ENCODE results near the gene BMPER. TPM values are rescaled to one million over a fixed set of nuclear protein-coding genes. Genes with fewer than 3 reads are reported as not detected.

The BMPER gene
- polyA plus RNA-seq, 3 donors from 2014 or later = not detected

DNA sequence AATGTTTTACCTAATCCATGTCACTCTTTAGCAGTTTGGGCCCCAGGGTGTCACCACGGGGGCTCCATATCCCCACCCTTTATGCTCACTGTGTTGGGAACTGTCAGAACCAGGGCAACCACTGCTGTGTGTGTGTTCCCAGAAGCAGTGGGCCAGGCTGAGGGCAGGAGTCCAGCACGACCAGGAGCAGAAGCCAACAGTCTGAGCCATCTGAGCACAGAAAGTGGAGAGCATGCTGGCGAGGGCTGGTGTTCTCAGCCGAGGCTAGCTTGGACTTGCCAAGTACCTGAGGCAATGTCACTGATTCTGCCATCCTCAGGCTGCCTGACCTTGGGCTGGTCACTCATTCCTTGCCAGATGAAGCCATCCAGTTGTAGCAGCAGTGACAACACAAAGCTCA lies 285.0 kb downstream of the BMPER start:
- no peak overlapping the region for H3K27ac Mint-ChIP-seq
- peaks cover 0 to 1% (median 0%) of the 10 kb centered on the region in 3 donors for H3K27me3 Mint-ChIP-seq (ENCODE audit: low read depth in 3 of 3)
- H3K9me3 Mint-ChIP-seq = peaks cover 0 to 3% (median 0%) of the 10 kb centered on the region in 6 donors

GRCh38 chr7:34191162-34191561 lies 285.8 kb downstream of the BMPER start:
- Mint-ChIP-seq H3K4me3 (no peak overlapping the region), H3K27me3 (ENCODE audit: low read depth in 3 of 3) (peaks cover 0 to 1% (median 0%) of the 10 kb centered on the region in 3 donors), H3K36me3 (no peaks in the 10 kb centered on the region), H3K4me1 (no peaks in the 10 kb centered on the region), H3K27ac (no peak overlapping the region), H3K9me3 (peaks cover 0 to 3% (median 0%) of the 10 kb centered on the region in 6 donors)
- no peak for DNase-seq

More for the DNA sequence above, 285.0 kb downstream of the BMPER start:
- Mint-ChIP-seq H3K4me1 (no peaks in the 10 kb centered on the region), H3K36me3 (no peaks in the 10 kb centered on the region), H3K4me3 (no peak overlapping the region)
- no peak for DNase-seq

GRCh38 chr7:34191771-34192479 lies 286.6 kb downstream of the BMPER start:
- H3K36me3 Mint-ChIP-seq = no peaks in the 10 kb centered on the region
- no peaks in the 10 kb centered on the region for H3K4me1 Mint-ChIP-seq
- no peak for DNase-seq
- H3K27ac Mint-ChIP-seq = no peak overlapping the region
- H3K9me3 Mint-ChIP-seq = peaks cover 0 to 3% (median 0%) of the 10 kb centered on the region in 6 donors
- peaks cover 0 to 1% (median 0%) of the 10 kb centered on the region in 3 donors for H3K27me3 Mint-ChIP-seq (ENCODE audit: low read depth in 3 of 3)
- no peak overlapping the region for H3K4me3 Mint-ChIP-seq

DNA sequence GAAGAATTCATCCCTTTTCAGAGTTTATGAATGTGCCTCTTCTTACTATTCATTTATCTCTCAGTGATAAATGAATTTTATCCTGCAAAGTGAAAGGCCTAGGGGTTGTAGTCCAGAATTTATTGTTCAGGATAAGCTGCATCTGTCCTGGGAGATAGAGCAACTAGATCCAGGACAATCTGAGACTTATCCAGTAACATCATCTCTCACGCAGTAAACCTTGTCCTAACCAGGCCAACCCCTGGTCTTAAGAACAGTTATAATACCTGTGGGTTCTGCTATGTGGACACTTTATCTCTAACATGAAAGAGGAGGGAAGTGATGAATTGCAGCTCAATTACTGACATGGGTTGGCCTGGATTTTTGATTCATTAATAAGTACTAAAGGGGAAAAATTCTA lies 287.6 kb downstream of the BMPER start:
- H3K9me3 Mint-ChIP-seq = peaks cover 0 to 3% (median 0%) of the 10 kb centered on the region in 6 donors
- no peaks in the 10 kb centered on the region for H3K4me1 Mint-ChIP-seq
- no peak overlapping the region for H3K4me3 Mint-ChIP-seq
- no peak overlapping the region for H3K27ac Mint-ChIP-seq
- H3K27me3 Mint-ChIP-seq (ENCODE audit: low read depth in 3 of 3) = peaks cover 0 to 1% (median 0%) of the 10 kb centered on the region in 3 donors
- H3K36me3 Mint-ChIP-seq = no peaks in the 10 kb centered on the region
- no peak for DNase-seq

DNA sequence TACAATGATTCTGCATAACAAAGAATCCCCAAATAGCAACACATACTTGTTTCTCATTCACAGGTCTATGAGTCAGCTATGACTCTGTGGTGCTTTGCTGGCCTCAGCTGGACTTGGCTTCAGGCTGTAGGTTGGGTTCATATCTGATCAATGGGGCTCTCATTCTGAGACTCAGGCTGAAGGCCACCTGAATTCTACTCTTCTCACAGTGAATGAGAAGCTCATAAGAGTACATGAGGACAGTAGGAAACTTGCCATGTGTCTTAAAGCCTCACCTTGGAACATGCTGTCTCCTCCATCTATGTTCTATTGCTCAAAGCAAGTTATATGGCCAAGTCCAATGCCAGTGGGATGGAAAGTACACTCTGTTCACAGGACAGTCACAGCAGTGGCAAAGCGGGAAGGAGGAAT lies 292.9 kb downstream of the BMPER start:
- no peaks in the 10 kb centered on the region for H3K9me3 Mint-ChIP-seq
- no peak overlapping the region for H3K27ac Mint-ChIP-seq

More for the DNA sequence above, 292.9 kb downstream of the BMPER start:
- H3K4me1 Mint-ChIP-seq = no peaks in the 10 kb centered on the region
- DNase-seq = no peak
- no peaks in the 10 kb centered on the region for H3K36me3 Mint-ChIP-seq
- H3K27me3 Mint-ChIP-seq (ENCODE audit: low read depth in 3 of 3) = peaks cover 0 to 2% (median 0%) of the 10 kb centered on the region in 3 donors
- H3K4me3 Mint-ChIP-seq = no peak overlapping the region

All from immature natural killer cell (primary cell).